ENCODE data around the gene BIN2.

DNA sequence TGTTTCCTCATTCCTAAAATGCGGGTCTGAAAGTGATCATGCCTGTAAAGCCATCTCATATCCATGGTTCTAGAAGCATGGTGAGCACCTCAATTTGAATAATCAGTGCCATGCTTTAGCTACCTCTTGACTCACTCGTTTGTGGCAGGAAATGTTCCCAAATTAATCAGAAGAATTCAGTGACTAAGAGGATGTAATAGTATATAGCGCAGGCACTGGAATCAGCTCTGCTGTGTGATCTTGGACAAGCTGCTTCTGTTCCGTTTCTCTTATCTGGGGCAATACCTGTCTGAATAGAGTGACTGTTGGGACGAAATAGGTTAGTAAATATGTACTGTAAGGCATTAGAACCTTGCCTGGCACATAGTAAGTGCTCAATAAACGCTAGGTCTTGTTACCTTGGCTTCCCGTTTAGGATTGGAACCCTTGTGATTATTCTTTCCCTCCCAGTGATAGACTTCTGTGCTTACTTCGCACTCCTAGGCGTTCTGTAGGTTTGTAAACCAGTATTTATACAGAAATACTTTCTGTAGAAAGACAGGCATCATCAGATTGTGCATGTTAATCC lies 52.9 kb downstream of the BIN2 start:
- TF ChIP-seq, protein P1, sequence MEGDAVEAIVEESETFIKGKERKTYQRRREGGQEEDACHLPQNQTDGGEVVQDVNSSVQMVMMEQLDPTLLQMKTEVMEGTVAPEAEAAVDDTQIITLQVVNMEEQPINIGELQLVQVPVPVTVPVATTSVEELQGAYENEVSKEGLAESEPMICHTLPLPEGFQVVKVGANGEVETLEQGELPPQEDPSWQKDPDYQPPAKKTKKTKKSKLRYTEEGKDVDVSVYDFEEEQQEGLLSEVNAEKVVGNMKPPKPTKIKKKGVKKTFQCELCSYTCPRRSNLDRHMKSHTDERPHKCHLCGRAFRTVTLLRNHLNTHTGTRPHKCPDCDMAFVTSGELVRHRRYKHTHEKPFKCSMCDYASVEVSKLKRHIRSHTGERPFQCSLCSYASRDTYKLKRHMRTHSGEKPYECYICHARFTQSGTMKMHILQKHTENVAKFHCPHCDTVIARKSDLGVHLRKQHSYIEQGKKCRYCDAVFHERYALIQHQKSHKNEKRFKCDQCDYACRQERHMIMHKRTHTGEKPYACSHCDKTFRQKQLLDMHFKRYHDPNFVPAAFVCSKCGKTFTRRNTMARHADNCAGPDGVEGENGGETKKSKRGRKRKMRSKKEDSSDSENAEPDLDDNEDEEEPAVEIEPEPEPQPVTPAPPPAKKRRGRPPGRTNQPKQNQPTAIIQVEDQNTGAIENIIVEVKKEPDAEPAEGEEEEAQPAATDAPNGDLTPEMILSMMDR (conservative IDR thresholded peaks at IDR 0.05 in 1 of 2, IDR thresholded peaks at IDR 0.05 in 1 of 2; ENCODE audit: low read depth in 1 of 2, low read length in 2 of 2): no peak
- TF ChIP-seq EZH2 (IDR thresholded peaks at IDR 0.05; ENCODE audit: low read length, missing control alignments): no peak
